GM23338 (cell line): ENCODE measurements around the gene KRT3.
A peak's percentile ranks its signal among the peaks of the same experiment; 100 is the strongest.

Source experiments
- CREB1 ChIP-seq: fragments of 250-450 bp; sonication (Bioruptor Pico); IDR thresholded peaks from 2 replicates; pipeline ENCODE4 v1.5.0; 2020; ENCODE audit warnings: low read depth, mild to moderate bottlenecking, moderate library complexity
- EZH2 ChIP-seq: fragments of 200-600 bp; sonication (generic); IDR thresholded peaks from one replicate; pipeline ENCODE4 v1.8.0; 2017; ENCODE audit warnings: antibody characterized with exemption, mild to moderate bottlenecking, low read depth; ENCODE audit not compliant: unreplicated experiment
- EZH2phosphoT487 ChIP-seq: fragments of 200-600 bp; sonication (generic); IDR thresholded peaks from one replicate; pipeline ENCODE4 v1.8.1; 2018; ENCODE audit warnings: antibody characterized with exemption; ENCODE audit not compliant: unreplicated experiment
- JUNB ChIP-seq: IDR thresholded peaks from one replicate; pipeline ENCODE4 v1.6.1; 2016; ENCODE audit warnings: antibody characterized with exemption; ENCODE audit not compliant: unreplicated experiment
- NANOG ChIP-seq: IDR thresholded peaks from 2 replicates; pipeline ENCODE4 v1.6.1; 2016; ENCODE audit warnings: antibody characterized with exemption, borderline replicate concordance
- POLR2AphosphoS5 ChIP-seq: IDR thresholded peaks from 2 replicates; pipeline ENCODE4 v1.6.1; 2016; ENCODE audit warnings: antibody characterized with exemption, low read depth
- STAT1 ChIP-seq: IDR thresholded peaks from one replicate; pipeline ENCODE4 v1.6.1; 2016; ENCODE audit warnings: antibody characterized with exemption; ENCODE audit not compliant: unreplicated experiment
- ZNF114 ChIP-seq: fragments of 250-450 bp; sonication (Bioruptor Pico); IDR thresholded peaks from 2 replicates; pipeline ENCODE4 v1.5.0; 2020; ENCODE audit warnings: mild to moderate bottlenecking, moderate library complexity
- ZNF331 ChIP-seq: fragments of 250-450 bp; sonication (Bioruptor Pico); IDR thresholded peaks from 2 replicates; pipeline ENCODE4 v1.5.0; 2020; ENCODE audit warnings: low read depth, mild to moderate bottlenecking, moderate library complexity
- TF ChIP-seq, protein P1 (sequence below), 2 experiments: fragments of 200-600 bp in 1 of 2; sonication (generic) in 1 of 2; conservative IDR thresholded peaks; 2 replicates each; pipeline versions ENCODE4 v1.5.1 to v1.6.1; 2016 to 2017; ENCODE audit warnings: antibody characterized with exemption in 2 of 2, low read depth in 2 of 2, mild to moderate bottlenecking in 2 of 2, moderate library complexity in 1 of 2
- TF ChIP-seq, protein P2 (sequence below): IDR thresholded peaks from one replicate; pipeline ENCODE4 v1.6.1; 2018; ENCODE audit warnings: antibody characterized with exemption; ENCODE audit not compliant: unreplicated experiment
- TF ChIP-seq, protein P3 (sequence below): IDR thresholded peaks from 2 replicates; pipeline ENCODE4 v1.6.1; 2016; ENCODE audit warnings: antibody characterized with exemption
- TF ChIP-seq, protein P4 (sequence below): fragments of 250-450 bp; sonication (Bioruptor Pico); IDR thresholded peaks from 2 replicates; pipeline ENCODE4 v1.5.0; 2020; ENCODE audit warnings: mild to moderate bottlenecking, moderate library complexity

DNA sequence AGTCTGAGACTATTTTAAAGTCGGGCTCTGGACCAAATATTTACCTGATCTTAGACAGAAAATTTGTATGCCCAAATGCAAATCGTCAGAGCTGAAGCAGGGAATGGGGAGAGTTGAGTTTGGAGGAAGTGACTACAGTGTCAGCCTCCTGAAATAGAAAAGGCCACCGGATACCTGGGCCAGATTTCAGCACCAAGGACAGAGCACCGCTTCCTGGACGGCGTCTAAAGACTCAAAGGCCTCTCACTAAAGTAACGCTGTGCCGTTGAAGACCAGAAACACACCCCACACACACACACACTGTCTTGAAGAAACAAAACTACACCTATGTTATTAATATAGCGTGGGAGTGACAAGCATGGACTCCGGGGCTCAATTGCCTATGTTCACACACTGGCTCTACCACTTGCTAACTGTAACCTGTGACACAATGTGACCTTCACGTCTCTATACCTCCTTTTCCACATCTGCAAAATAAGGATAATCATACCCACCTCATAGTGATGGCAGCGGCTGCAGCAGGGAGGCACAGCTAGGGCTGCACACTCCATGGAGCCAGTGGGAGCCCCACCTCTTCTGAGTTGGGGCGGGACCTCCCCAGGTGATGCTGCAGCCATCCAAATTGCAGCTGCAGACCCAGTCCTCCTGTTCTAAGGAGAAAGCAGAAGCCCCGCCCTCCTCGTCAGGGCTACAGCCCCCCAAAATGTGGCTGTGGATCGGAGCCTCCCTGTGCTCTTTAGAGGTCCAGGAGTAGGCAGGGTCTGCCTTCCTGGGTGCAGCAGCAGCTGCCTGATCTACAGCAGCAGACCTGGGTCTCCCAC is 54.3 kb downstream of the KRT3 start:
- TF ChIP-seq, protein P1, sequence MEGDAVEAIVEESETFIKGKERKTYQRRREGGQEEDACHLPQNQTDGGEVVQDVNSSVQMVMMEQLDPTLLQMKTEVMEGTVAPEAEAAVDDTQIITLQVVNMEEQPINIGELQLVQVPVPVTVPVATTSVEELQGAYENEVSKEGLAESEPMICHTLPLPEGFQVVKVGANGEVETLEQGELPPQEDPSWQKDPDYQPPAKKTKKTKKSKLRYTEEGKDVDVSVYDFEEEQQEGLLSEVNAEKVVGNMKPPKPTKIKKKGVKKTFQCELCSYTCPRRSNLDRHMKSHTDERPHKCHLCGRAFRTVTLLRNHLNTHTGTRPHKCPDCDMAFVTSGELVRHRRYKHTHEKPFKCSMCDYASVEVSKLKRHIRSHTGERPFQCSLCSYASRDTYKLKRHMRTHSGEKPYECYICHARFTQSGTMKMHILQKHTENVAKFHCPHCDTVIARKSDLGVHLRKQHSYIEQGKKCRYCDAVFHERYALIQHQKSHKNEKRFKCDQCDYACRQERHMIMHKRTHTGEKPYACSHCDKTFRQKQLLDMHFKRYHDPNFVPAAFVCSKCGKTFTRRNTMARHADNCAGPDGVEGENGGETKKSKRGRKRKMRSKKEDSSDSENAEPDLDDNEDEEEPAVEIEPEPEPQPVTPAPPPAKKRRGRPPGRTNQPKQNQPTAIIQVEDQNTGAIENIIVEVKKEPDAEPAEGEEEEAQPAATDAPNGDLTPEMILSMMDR (conservative IDR thresholded peaks at IDR 0.05; ENCODE audit: low read depth in 2 of 2), result no peak
- TF ChIP-seq ZNF114, result no peak
- TF ChIP-seq, protein P2, sequence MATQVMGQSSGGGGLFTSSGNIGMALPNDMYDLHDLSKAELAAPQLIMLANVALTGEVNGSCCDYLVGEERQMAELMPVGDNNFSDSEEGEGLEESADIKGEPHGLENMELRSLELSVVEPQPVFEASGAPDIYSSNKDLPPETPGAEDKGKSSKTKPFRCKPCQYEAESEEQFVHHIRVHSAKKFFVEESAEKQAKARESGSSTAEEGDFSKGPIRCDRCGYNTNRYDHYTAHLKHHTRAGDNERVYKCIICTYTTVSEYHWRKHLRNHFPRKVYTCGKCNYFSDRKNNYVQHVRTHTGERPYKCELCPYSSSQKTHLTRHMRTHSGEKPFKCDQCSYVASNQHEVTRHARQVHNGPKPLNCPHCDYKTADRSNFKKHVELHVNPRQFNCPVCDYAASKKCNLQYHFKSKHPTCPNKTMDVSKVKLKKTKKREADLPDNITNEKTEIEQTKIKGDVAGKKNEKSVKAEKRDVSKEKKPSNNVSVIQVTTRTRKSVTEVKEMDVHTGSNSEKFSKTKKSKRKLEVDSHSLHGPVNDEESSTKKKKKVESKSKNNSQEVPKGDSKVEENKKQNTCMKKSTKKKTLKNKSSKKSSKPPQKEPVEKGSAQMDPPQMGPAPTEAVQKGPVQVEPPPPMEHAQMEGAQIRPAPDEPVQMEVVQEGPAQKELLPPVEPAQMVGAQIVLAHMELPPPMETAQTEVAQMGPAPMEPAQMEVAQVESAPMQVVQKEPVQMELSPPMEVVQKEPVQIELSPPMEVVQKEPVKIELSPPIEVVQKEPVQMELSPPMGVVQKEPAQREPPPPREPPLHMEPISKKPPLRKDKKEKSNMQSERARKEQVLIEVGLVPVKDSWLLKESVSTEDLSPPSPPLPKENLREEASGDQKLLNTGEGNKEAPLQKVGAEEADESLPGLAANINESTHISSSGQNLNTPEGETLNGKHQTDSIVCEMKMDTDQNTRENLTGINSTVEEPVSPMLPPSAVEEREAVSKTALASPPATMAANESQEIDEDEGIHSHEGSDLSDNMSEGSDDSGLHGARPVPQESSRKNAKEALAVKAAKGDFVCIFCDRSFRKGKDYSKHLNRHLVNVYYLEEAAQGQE, result peak; percentile 94
- no peak for TF ChIP-seq EZH2phosphoT487
- TF ChIP-seq EZH2, result no peak
- TF ChIP-seq STAT1, result no peak
- TF ChIP-seq POLR2AphosphoS5, result no peak
- TF ChIP-seq JUNB, result no peak
- TF ChIP-seq NANOG, result no peak
- no peak for TF ChIP-seq ZNF331 (CRISPR knock-in tag)
- TF ChIP-seq, protein P3, sequence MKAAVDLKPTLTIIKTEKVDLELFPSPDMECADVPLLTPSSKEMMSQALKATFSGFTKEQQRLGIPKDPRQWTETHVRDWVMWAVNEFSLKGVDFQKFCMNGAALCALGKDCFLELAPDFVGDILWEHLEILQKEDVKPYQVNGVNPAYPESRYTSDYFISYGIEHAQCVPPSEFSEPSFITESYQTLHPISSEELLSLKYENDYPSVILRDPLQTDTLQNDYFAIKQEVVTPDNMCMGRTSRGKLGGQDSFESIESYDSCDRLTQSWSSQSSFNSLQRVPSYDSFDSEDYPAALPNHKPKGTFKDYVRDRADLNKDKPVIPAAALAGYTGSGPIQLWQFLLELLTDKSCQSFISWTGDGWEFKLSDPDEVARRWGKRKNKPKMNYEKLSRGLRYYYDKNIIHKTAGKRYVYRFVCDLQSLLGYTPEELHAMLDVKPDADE, result no peak
- TF ChIP-seq CREB1 (CRISPR knock-in tag), result no peak
- TF ChIP-seq, protein P4, sequence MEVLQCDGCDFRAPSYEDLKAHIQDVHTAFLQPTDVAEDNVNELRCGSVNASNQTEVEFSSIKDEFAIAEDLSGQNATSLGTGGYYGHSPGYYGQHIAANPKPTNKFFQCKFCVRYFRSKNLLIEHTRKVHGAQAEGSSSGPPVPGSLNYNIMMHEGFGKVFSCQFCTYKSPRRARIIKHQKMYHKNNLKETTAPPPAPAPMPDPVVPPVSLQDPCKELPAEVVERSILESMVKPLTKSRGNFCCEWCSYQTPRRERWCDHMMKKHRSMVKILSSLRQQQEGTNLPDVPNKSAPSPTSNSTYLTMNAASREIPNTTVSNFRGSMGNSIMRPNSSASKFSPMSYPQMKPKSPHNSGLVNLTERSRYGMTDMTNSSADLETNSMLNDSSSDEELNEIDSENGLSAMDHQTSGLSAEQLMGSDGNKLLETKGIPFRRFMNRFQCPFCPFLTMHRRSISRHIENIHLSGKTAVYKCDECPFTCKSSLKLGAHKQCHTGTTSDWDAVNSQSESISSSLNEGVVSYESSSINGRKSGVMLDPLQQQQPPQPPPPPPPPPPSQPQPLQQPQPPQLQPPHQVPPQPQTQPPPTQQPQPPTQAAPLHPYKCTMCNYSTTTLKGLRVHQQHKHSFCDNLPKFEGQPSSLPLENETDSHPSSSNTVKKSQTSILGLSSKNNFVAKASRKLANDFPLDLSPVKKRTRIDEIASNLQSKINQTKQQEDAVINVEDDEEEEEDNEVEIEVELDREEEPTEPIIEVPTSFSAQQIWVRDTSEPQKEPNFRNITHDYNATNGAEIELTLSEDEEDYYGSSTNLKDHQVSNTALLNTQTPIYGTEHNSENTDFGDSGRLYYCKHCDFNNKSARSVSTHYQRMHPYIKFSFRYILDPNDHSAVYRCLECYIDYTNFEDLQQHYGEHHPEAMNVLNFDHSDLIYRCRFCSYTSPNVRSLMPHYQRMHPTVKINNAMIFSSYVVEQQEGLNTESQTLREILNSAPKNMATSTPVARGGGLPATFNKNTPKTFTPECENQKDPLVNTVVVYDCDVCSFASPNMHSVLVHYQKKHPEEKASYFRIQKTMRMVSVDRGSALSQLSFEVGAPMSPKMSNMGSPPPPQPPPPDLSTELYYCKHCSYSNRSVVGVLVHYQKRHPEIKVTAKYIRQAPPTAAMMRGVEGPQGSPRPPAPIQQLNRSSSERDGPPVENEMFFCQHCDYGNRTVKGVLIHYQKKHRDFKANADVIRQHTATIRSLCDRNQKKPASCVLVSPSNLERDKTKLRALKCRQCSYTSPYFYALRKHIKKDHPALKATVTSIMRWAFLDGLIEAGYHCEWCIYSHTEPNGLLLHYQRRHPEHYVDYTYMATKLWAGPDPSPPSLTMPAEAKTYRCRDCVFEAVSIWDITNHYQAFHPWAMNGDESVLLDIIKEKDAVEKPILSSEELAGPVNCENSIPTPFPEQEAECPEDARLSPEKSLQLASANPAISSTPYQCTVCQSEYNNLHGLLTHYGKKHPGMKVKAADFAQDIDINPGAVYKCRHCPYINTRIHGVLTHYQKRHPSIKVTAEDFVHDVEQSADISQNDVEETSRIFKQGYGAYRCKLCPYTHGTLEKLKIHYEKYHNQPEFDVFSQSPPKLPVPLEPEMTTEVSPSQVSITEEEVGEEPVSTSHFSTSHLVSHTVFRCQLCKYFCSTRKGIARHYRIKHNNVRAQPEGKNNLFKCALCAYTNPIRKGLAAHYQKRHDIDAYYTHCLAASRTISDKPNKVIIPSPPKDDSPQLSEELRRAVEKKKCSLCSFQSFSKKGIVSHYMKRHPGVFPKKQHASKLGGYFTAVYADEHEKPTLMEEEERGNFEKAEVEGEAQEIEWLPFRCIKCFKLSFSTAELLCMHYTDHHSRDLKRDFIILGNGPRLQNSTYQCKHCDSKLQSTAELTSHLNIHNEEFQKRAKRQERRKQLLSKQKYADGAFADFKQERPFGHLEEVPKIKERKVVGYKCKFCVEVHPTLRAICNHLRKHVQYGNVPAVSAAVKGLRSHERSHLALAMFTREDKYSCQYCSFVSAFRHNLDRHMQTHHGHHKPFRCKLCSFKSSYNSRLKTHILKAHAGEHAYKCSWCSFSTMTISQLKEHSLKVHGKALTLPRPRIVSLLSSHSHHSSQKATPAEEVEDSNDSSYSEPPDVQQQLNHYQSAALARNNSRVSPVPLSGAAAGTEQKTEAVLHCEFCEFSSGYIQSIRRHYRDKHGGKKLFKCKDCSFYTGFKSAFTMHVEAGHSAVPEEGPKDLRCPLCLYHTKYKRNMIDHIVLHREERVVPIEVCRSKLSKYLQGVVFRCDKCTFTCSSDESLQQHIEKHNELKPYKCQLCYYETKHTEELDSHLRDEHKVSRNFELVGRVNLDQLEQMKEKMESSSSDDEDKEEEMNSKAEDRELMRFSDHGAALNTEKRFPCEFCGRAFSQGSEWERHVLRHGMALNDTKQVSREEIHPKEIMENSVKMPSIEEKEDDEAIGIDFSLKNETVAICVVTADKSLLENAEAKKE (CRISPR knock-in tag), result no peak
